GM18870 (cell line): ENCODE results near the gene NDUFA8.
"Not testable (repeated sequence)": the region's sequence is repeated elsewhere in the genome, so short reads cannot be mapped to it uniquely, and the experiment has no call there.

Experiments
- ATAC-seq: cut with Tn5 transposase; IDR thresholded peaks from one replicate; pipeline ENCODE4 v1.9.1; 2021; ENCODE audit warnings: moderate library complexity; ENCODE audit not compliant: unreplicated experiment

NDUFA8 gene

DNA sequence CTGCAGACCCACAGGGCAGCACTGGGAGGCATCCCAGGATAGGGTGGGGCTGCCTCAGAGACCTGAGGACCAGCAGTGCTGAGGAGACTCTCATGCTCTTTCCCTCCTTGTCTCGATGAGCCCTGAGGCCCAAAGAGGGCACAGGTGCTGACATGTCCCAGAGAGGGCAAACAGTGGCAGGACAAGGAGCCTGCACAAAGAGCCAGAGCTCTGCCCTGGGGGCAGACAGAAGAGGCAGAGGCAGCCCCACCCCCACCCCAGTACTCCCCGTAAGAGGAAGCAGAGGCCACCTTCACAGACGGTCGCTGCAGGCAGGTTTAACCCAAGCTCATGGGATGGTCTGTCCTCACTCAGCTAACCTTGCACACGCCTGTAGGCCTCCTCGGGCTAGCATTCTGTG, 37.1 kb downstream of the NDUFA8 start:
- ATAC-seq: no peak

DNA sequence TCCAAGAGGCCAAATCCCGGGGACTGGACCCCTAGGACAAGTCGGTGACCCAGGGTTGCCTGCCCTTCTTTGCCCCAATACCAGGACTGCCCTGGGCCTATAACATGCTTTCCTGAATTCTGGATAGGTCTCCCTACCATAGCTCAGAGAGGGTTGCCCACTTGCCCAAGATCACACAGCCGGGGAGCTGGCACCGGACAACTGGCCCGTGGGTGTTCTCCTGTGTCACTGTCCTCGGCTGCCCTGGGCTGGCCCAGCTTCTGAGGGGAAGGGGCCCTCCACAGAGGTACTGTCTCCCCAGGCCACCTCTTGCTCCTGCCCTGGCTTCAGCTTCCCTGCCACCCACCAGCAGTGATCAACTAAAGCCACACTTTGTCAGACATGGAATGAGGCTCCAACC, 37.6 kb downstream of the NDUFA8 start:
- no peak for ATAC-seq

DNA sequence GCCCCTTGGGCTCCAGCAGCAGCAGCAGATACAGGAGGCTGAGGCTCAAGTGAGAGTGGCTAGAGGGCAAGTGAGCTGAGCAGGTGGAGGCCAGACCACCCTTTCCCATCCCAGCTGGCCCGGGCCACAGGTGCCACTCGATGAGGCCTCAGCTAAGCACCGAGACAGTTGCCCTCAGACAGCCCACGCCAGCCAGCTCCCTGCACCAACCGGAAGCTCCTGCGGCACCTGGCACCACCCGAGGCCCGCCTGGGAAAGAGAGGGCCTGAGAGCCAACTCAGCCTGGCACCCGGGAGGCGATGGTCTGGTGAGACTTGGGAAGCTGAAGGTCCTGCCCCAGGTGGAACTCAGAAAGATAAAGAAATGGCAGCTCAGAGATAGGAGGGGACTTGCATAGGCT, 38.2 kb downstream of the NDUFA8 start:
- ATAC-seq: no peak

DNA sequence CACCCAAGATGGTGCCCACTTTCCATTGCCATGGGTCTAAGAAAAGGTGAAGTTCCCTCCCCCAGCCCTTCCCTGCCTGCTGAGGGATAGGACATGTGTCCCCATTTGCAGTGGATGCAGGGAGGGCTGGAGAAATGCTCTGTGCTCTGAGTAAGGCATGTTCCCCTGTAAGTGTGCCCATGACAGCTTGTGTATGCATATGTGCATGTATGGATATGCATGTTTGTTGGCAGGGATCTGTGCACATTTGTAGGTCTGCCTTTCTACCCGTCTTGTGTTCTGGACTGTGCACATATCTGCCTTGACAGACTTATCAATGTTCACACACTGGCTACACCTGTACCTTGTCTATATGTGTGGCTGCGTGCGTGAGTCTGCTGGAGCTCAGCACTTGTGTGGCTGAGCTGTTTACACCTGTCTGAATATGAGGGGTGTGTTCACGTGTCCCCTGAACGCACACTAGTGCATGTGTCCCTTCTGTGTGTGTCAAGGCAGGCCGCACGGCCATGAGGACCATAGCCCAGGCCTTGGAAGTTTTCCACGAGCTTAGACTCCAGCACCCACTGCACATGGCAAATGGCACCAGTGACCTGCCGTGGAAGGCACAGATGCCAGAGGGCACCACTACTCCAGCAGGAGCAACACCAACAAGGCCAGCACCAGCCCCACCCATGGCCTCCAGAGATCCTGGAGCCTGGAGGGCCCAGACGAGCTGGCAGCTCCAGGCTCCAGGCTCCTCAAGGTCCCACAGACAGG, 39.1 kb downstream of the NDUFA8 start:
- ATAC-seq: no peak

DNA sequence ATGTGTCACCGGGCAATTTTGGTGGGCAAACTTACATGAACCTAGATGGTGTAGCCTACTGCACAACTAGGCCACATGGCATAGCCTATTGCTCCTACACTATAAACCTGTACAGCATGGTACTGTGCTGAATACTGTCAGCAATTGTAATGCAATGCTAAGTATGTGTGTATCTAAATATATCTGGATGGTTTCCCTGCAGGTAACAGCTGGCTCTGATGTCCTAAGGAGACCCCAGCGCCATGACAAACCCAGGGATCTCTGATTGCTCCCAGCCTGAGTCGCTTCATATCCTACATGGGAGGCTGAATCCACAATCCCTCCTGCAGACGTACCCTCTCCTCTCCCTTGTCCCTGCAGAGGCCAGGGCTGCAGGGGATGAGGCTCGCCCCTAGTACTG, 39.9 kb downstream of the NDUFA8 start:
- ATAC-seq: no peak

DNA sequence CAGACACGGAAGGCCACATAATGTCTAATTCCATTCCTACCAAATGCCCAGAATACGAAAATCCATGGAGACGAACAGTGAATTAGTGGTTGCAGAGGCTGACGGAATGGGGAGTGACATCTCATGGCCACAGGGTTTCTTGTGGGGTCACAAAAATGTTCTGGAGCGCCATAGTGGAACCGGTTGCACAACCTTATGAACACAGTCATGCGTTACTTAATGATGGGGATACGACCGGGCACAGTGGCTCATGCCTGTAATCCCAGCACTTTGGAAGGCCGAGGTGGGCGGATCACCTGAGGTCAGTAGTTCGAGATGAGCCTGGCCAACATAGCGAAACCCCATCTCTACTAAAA, 40.4 kb downstream of the NDUFA8 start:
- ATAC-seq: no peak

DNA sequence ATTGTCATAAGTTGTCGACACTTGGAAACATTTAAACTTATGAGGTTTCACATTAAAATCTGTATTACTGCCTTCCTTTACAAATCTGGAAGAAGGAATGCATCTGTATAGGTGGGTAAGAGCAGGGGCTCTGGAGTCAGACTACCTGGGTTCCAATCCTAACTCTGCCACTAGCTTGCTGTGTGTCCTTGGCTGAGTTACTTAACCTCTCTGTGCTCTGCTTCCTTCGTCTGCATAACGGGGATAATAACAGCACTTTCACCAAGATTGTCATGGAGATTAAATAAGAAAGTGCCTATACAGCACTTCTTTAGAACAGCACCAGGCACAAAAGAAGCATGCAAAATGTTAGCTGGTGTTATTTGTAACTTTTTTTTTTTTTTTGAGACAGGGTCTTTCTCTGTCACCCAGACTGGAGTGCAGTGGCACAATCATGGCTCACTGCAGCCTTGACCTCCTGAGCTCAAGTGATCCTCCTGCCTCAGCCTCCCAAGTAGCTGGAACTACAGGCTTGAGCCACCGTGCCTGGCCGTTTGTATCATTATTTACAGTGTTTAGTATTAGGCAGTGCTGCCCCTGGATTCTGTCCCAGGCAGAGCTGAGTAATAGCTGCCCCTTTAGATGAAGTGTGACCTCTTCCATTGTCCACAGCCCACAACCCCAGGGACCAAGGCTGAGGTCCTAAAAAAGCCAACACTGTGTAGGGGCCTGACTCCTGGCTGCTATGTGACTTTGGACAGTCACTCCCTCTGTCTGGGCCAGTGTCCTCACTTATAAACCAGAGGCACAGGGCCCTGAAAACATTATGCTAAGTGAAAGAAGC, 41.0 kb downstream of the NDUFA8 start:
- no peak for ATAC-seq

DNA sequence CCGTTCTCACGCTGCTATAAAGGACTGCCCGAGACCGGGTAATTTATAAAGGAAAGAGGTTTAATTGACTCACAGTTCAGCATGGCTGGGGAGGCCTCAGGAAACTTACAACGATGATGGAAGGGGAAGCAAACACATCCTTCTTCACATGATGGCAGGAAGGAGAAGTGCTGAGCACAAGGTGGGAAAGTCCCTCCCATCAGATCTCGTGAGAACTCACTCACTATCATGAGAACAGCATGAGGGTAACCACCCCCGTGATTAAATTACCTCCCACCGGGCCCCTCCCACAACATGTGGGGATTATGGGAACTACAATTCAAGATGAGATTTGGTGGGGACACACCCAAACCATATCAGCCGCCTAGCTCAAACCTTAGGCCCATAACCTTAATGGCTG, 42.3 kb downstream of the NDUFA8 start:
- not testable (repeated sequence) for ATAC-seq

DNA sequence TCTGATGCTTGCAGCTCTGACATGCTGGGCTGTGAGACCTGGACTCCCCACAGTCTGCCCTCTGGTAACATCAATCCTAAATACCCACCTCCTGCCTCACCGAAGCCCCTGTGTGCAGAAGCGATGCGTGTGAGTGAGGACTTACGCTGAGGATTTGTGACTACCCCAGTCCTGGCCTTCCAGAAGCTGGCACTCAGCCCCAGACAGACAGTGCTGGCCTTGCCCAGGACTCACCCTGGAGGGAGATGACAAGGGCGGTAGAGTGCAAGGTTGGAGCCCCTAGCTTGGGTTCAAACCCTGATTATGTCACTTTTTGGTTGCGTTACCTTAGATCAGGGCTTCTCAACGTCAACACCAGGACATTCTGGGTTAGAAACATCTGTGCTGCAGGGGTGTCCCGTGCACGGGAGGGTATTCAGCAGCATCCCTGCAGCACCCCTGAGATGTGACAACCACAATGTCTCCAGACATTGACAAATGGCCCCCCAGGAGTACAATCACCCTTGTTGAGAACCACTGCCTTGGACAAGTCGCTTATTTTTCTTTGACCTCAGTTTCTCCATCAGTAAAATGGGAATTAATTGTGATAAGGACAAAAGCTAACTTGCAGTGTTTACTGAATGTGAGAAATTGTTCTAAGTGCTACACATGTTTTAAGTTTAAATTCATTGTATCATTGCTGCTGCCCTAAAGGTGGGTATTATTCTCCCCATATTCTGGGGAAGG, 43.0 kb downstream of the NDUFA8 start:
- no peak for ATAC-seq

DNA sequence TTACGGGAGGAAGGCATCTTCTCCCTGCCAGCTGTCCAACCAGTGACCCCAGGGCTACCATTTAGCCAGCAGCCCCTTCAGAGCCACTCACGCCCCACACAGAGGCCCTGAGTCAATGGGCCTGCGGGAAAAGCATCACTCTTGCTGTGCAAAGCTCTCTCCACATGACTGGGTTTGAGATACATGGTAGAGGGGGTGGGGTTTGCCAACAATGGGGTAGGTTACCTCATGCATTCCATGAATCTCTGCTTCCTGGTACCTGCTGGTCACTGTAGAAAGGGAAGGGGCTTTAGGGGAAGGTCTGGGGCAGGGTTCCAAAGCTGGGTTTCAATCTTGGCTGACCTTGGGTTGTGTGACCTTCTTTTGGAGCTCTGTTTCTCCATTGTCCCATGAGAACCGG, 43.5 kb downstream of the NDUFA8 start:
- no peak for ATAC-seq

DNA sequence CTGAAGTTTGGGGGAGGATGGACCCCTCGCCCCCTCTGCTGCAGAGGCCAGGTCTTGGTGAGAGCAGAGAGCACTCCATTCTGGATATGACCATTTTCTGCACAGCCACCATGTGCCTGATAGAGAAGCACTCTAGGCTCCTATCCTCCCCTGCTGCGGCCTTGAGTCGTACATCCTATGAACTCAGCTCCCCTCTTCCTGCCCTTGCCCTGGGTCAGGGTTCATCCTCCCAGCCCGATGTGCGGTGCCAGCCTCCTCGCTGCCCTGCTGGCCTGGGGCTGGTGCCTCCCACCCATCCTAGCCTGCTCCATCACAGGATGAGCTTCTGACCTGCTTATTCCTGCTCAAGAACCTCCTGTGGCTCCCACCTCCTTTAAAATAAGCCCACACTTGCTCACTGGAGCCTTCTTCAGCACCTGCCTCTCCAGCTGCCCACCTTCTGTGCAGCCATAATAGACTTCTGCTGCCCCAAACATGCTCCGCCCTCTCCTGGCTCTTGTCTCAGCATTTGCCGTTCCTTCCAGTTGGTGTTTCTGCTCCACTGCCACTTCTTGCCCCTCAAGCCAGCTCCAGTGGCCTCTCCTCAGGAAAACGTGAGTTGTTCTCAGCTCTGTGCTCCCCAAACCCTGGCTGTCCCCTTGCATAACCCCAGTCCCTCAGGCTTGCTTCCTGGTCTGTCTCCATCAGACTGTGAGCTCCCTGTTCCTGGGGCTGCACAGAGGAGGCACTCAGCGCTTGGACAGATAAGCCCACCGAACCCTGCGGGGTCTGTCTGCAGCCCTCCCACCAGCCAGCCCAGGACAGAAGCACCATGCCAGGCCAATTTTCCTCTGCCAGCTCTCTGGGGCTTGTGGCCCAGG, 44.2 kb downstream of the NDUFA8 start:
- no peak for ATAC-seq

DNA sequence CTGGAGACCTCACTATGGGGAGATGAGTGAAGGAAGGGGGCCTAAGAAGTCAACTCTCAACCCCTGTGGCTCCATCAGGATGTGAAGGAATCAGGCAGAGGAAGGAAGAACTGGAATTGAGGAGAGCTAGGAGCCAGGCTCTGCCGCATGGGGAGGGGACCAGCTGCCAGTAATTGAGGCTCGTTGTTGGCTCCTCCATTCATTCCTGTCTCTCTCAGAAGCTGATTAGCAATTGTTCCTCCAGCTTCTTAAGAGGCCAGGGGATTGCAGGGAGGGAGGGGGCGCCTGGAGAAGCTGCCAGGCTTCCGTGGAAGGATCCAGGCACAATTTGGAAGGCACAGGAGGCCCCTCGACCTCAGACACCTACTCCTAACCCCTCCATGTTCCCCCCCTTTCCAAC, 46.0 kb downstream of the NDUFA8 start:
- no peak for ATAC-seq

DNA sequence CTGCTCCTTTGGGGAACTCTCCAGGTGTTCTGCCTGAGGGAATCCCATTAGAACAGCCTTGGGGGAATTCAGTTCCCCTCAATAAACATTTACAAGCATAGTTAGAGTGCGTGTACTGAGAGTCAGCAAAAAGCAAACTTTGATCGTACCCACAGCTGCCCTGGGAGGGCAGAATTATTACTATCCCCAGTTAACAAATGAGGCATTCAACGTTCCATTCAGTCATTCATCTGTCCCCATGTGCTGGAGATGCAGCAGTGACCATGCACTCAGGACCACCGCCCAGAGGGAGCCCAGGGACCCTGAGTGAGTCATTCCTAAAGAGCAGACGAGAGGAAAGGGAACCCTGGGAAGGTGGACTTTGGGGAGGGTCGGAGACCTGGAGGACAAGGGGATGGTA, 47.3 kb downstream of the NDUFA8 start:
- ATAC-seq: no peak

DNA sequence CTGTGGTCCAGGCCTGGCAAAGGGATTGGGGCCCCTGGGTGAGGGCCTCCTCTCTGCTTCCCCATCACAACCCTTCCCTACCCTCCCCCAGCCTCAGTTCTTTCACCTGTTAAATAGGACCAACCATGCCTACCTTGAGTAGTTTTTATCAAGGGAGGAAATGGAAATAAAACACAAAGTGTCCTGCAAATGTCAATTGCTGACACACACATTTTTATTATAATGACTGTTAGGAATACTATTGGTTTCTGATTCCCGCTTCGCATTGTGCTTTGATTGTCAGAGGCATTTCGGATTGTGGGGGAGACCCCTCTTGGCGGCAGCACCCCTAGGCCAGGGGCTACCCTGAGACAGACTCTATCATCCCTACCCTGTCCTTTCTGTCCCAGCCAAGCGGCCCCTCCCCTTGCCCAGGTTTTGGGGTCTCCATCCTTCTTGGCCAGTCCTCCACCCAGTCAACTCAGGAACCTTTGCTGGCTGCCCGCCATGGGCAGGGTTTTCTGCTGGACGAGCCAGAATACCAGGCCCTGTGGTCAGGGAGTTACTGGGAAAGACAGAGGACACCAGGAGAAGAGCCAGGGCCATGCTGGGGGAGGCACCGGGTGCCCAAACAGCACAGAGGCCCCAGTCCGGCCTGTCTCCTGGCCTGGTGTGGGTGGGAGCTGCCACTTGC, 48.0 kb downstream of the NDUFA8 start:
- ATAC-seq: no peak

DNA sequence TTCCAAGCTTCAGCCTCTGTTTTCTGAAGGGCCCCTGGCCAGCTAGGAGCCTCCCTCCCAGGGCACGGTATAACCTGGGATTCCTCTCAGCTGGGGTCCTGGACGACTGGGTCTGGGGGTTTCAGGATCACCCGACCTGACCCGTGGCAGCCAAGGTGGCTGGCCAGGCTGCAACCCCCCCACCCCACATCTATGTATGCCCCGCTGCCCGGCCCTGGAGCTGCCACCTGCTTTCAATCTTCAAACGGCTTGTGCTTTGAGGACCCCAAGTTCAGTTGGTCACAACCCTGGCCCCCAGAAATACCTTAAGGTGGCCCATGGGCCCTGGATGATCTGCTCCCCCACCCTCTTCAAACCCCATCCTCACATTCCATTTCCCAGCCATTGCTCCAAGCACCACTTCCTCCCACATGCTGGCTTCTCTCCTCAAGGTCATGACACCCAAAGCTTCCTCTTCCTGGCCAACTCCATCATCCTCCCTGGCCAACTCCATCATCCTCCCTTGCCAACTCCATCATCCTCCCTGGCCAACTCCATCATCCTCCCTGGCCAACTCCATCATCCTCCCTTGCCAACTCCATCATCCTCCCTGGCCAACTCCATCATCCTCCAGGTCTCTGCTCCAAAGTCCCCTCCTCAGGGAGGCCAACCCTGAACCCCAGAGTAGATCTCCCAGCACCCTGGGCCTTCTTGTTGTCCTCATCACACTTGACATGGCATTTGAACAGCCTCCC, 49.3 kb downstream of the NDUFA8 start:
- no peak for ATAC-seq

DNA sequence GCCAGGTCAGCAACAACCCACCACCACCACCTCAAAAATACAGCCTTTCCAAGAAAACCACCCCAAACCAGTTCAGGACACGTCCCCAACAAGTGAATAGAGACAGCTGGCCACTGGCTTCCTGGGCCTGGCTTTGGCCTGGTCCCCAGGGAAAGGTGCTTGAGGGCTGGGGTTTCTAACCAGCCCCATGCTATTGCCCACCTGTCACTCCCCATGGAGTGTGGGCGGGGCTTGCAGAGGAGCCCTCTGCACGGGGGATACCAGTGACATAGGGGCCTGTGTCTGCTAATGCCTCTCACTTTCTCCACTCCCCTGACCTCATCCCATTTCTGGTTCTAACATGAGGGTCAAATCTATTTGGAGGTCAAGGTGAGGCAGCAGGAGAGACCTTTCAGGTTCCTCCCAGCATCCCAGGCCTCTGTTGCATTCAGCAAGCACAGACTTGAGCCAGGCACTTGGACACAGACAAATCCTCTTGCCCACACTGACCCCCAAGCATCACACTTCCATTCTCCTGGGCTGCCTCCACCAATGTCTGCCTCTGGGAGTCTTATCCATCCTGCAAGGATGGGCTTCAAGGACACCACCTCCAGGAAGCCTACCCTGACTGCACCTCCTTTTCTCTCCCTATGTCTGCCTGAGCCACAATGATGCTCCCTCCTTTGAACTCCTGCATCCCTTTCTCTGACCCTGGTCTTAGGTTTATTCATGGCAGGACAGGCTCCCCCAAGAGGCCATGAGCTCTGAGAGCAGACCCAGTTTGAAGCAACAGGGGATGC, 50.4 kb downstream of the NDUFA8 start:
- no peak for ATAC-seq

DNA sequence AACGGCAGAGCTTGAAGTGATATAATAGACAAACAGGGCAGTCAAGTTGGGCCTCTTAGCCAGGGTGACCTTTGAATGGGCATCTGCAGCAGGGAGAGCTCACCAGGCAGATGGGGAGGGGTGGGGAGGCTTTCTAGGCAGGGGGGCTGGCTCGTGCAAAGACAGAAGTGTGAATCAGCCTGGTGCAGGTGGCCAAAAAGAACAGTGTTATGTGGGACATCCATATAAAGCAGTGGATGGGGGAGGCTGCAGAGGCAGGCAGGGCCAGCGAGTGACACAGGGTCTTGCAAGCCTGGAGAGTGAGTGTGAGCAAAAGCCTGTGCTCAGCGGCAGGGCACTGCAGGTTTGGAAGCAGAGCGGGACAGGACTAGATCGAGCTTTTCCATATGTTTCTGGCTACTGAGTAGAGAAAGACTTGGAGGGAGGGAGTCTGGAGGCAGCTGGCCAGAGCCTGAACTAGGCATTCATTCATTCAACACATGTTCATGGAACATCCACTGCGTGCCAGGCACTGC, 52.2 kb downstream of the NDUFA8 start:
- no peak for ATAC-seq

DNA sequence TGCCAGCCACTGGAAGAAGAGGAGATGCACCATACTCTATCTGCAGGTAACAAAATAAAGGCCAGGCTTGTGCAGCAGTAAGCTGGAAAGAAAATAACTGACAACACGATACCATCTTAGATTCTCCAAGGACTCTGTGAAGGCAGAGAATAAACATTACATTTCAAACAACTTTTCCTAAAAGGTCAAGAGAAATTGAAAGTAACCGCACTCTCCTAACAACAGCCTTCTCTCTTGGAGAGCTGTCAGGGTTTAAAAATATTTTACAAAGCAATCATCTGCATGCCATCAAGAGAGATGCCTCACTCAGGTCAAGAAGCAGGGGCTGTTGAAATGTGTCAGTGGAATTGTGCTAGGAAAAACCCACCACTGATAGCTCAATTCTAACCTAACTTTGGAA, 53.0 kb downstream of the NDUFA8 start:
- ATAC-seq: no peak

DNA sequence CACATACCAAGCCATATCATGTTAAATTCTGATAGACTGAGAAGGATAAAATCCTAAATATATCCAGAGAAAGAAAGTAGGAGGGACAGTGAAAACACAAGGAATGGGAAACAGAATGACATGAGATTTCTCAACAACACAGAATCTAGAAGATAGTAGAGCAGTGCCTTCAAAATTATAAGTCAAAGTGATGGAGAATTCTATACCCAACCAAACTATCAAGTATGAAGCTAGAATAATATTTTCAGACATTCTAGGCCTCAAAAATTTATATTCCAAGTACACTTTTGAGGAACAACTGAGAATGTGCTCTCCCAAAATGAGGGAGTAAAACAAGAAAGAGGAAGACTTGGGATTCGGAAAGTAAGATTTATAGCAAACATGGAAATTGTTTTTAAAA, 55.6 kb downstream of the NDUFA8 start:
- ATAC-seq: no peak
